HG03108 (cell line): ENCODE measurements around the gene CEP295NL.
"Not testable (repeated sequence)": the region's sequence is repeated elsewhere in the genome, so short reads cannot be mapped to it uniquely, and the experiment has no call there.

Experiments used
- ATAC-seq: cut with Tn5 transposase; IDR thresholded peaks from one replicate; pipeline ENCODE4 v1.9.1; 2021; ENCODE audit warnings: moderate library complexity; ENCODE audit not compliant: unreplicated experiment

CEP295NL gene

DNA sequence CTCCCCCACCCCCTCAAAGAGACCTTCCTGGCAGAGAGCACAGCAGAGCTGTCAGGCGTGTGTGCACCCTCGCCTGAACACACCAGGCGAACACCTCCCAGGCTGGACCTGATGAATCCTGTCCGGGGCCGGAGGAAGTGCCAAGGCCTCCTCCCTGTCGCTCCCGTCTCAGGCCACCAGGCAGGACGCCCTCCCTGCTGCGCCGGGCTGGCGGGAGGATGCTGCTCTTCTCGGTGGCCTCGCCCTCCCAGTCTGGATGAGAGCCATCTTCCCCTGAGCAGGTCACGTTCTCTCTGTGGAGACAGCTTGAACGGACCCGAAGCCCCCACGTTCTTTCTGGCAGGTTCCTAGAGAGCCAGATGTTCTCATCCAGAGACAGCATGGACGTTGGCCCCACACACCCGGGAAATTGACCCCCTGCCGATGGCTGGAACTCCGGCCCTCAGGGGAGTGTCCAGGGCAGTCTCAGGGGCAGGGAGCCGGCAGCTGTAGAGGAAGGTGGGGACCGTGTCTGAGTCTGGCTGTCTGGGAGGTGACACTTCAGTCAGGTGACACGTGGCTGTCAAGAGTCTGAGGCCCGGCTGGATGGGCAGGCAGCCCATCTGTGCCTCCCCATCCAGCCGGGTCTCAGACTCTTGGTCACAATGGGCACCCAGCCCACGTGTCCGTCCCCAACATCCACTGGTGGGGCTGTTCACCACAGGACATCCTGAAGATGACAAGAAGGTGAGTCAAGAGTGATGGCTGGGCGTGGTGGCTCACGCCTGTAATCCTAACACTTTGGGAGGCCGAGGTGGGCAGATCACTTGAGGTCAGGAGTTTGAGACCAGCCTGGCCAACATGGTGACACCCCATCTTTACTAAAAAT, 27.1 kb upstream of the CEP295NL start:
- ATAC-seq: no peak

DNA sequence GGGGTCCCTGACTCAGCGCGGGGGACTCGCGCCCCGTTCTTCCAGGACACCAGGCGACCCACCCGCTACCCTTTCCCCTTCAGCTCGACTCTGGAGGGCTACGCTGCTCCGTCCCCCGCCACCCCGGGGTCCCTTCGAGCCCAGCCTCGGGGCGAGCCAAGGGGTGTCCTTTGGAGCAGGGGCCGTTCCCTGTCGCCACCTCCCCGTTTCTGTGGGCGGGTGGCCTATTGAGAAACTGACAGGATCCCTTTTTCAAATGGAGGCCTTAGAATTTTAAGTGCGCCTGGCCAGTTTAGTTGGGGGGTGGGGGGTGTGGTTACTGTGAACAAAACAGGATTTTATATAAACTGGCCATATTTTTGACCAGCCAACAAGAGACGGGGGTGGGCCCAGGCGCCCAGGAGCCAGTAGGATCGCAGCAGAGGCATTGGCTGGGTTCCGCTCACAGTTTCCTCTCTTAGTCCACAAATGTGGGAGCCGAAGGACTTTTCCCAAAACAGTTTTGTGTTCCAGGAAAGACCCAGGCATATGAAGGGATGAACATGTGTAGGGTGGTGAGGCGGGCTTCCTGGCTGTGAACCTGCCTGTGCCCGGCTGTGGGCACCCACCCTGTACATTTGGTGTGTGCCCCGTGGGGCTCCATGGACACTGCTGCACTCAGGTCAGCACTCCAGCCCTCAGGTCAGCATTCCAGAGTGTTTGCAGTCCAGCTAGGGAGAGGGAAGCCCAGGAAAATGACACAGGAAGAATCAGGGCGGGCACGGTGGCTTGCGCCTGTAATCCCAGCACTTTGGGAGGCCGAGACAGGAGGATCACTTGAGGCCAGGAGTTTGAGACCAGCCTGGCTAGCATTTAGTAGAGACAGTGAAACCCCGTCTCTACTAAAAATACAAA, 22.9 kb upstream of the CEP295NL start:
- ATAC-seq: no peak

DNA sequence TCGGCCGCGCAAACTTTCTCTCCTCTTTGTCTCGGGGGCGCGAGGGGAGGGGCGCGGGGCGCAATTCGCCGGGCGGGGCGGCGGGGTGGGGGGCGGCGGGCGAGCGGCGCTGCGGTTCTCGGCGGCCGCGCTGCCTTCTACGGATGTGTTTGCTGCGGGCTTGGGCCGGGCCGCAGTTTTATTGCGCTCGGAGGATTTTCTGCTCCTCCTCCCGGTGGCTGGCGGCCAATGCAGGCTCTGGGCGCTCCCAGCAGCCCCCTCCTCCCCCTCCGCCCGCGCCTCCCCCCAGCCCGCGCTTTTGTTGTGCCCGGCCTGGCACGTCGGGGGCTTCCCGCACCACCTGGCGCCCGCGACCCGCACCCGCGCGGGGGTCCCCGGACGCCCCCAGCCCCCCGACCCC, 22.2 kb upstream of the CEP295NL start, which contains the start of gene TIMP2:
TIMP2 (minus strand) TSS at position 154 of the 400 bp plus-strand sequence. CDS start 299 bp downstream, outside the sequence.
- no peak for ATAC-seq

DNA sequence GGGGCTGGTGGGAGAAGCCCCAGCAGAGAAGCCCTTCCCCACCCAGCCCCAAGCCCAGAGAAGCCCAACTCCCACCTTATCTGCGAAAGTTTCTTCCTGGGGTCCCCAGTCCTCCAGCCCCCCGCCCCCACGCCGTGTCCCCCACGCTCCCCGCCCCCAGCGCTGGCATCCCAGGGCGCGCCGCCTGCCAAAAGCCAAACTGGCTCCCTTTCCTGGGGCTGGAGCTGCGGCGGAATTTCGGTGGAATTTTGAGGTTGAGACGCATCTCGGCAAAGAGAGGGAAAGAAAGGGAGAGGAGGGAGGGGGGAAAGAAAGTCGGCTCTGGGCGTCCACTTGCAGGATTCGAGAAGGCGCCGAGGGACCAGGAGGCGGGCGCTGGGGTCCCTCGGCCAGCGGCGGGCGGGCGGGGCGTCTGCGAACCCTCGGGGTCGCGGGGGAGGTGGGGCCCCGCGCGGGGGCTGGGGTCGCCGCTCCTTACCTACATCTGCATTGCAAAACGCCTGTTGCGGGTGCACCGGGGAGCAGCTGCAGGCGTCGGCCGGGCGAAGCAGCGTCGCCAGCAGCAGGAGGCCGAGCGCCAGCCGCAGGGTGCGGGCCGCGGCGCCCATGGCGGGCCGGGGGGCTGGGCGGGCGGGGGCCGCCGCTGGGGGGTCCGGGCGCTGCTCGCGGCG, 21.6 kb upstream of the CEP295NL start:
- ATAC-seq: no peak

DNA sequence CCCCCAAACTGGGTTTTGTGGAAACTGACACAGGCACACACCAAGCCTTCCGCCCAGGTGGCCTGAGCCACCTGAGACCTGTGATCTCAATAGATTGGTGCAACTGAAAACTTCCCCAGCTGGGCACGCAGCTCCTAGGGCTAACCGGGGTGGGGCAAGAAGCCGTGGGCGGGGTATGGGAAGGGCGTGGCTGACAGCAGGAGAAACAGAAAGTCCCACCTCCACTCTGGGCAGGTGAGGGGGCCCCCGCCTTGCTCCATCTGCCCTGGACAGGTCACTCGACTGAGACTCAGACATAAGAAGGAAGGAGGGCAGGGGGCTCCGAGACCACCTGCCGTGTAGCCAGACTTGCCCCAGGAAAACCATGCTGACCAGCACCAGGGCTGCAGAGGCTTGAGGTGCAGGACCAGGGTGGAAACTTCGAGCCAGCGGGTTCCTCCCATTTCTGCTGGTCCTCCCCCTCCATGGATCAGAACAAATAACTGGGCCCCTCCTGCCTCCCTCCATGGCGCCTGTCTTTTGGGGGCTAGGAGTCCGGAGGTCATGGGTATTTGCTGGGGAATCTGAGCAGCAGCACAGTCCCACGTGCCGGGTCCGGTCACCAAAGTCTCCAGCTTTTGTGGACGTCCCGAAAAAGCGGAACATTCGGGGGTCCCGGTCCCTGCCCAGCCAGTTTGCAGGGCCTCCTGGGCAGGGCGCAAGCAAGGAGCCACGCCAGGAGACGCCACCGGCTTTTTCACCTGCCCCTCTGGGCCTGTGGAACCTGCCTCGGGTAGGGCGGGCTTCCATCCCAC, 20.9 kb upstream of the CEP295NL start:
- ATAC-seq: peak; percentile 58

DNA sequence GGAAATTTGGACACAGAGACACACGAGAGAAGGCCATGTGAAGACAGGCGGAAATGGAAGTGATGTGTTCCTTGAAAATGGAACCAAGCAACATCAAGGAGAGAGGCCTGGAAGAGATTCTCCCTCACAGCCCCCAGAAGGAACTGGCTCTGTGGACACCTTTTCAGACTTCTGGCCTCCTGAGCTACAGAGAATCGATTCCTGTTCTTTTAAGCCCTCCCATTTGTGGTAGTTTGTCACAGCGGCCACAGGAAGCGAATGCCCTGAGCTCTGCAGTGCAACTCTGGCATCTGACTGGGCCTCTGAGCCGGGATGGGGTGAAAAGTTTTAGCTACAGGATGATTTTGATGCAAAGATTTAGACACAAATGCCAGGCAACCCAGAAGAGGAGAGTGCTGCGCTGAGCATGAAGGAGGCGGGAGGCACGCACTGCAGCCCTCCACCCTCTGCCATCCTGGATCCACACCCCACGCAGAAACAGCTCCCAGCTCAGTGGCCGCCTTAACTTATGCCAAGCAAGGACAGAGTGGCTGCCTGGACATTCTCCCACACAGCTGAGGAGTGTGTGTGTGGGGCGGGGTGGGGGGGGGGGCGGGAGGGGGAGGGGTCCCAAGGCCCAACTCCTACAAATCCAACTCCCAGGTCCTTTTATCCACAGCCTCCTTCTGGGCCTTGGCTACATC, 20.0 kb upstream of the CEP295NL start:
- ATAC-seq: no peak

DNA sequence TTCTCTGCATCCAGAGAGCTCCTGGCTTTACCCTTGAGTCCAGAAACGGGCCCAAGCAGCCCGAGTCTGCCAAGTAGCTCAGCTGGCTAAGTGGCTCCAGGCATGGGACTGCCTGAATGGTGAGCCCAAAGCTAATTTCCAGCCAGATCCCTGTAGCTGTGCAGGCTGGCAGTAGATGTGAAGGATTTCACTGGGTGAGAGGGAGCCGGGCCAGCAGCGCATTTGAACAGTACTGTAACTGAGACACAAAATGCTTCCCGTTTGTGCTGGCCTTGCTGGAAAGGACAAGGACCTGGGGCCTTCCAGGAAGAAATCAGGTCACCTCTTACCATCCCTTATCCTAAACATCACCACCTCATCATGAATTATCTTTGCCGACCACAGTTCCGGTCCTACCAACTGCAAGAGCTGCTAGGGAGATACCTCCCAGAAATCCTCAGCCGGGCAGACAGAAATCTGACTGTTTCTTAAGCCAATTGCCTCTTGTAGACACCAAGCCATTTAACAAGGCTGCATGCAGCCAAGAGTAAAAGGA, 18.5 kb upstream of the CEP295NL start:
- ATAC-seq: no peak

DNA sequence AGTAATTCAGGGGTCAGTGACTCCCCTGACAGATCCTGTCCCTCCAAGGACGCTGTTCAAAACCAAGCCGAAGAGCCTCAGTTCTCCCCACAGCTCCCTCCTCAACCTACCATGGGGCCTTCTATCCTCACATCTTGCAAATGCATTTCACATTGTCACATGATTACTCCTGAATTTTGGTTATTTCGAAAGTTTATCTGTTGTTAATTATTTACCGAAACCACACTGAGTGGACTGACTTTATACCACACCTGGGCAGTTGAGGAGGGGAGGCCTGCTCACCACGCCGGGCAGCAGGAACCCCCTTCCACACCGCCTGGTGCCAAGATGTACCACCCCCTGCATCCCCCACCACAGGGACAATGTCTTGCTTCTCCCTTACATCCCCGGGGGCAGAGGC, 17.5 kb upstream of the CEP295NL start:
- no peak for ATAC-seq

DNA sequence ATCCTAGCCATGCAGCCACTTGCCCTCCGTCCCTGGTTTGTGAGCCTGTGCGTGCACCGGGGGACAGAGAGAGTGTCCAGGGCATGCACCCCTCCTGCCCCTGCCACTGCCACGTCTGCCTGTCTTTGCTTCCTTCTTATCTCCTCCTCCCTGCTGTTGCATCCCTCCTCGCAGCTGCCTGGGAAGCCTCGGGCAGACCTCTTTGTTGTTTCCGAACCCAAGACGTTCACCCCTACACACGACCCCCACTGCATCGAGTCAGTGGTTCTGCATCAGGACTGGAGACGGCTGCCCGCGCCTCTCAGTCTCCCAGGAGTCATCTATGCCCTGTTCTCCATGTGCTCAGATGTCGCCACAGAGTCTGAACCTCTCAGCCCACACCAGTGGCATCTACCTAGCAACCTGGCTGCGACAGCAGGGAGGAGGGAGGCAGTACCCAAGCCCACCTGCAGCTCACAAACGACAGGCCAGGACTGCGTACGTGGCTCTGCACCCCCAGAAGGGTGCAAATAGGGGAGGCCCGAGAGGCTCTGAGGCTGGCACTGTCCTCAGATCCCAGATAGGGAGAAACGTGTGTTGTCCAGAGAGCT, 17.0 kb upstream of the CEP295NL start:
- no peak for ATAC-seq

DNA sequence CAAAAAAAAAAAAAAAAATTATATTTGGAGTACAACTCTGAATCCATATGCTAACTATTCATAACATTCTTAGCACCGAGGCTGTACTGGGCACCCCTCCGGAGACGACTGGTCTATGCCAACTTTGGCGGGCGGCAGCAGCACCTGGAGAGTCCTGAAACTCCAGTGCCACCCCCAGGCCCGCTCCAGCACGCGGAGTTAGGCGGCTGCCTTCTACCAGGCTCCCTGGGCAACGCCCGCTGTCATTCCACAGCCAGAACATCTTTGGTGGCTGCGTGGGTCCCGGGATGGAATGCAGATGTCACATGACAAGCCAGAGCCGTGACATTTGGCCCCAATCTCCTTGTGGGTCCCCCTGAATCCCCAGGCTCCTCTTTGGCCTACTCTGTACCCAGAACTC, 16.0 kb upstream of the CEP295NL start:
- ATAC-seq: no peak

DNA sequence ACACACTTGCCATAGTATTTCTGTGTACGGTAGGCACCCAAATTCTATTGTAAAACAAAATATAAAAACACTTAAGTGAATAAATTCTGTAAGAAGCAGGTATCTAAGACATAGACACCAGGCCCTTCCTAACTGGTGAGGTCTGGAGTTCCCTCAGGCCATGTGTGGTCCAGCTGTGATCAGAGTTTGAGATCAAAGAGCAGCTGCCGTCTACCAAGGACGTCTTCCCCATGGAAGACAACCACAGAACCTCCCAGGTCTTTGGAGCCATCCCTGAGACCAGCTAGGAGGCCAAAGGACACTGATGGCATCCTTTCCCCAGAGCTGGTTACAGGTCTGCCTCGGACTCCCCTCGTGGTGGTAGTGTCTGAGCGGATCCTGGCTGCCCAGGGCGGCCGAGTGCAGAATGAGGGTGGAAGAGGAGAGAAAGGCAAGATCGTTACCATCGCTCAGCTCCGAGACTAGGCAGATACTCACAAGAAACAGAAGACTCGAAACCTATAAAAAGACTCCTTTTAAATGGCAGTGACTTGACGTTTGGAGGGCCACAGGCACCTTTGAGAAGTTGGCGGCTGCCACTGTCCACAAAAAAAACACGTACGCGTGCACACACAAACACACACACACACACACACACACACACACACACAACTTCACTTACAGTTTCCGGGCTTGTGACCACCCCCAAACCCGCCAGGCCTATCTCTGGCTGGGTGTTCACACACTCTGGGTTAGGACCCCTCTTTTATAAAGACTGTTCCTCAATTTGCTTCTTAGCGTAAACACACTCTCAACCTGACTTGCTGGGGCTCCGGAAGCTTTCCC, 14.7 kb upstream of the CEP295NL start:
- no peak for ATAC-seq

DNA sequence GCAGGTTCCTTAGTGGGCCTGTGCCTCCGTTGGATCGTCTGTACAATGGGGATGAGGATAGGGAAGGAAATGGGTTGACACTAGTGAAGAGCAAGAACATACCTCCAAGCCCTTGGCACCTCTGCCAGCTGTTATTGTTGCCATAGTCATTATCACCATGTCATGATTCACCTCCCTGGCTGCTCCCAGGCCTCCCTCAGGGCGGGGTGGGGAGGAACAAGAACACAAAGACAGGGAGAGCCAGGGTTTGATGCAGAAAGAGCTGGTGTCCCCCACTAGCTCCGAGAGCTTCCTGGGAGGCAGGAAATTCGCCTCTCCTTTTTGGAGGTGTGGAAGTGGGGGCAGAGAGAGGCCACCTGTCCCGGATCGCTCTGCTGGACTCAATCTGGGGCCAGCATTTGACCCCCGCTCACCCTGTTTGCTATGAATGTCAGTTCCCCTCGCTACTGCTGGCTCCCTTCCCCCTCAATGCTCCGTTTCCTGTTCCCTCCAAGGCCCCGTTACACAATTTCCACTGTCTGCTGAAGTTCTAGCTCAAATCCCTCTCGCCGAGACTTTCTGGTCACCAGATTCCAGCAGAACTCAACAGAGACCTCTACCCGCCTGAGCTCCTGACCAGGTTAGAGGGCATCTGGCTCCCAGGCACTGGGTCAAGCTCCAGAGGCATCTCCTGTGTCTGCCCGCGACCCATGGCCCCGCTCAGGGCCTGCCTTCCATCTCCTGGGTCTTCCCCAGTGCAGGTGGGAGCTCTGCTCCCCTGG, 13.1 kb upstream of the CEP295NL start:
- no peak for ATAC-seq

DNA sequence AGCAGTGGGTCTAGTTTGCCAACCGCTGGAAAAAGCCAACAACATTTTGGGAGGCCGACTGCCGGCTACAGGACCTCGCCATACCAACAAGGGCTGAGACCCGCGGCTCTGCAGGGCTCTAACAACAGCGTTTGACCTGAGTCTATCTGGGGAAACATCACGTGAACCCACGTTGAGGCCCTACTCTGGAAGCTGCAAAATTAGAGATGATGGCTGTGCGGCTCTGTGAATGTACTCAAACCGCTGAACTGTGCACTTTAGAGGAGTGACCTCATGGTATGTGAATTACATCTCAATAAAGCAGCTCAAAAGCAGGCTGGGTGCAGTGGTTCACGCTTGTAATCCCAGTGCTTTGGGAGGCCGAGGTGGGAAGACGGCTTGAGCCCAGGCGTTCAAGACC, 10.1 kb upstream of the CEP295NL start:
- no peak for ATAC-seq

DNA sequence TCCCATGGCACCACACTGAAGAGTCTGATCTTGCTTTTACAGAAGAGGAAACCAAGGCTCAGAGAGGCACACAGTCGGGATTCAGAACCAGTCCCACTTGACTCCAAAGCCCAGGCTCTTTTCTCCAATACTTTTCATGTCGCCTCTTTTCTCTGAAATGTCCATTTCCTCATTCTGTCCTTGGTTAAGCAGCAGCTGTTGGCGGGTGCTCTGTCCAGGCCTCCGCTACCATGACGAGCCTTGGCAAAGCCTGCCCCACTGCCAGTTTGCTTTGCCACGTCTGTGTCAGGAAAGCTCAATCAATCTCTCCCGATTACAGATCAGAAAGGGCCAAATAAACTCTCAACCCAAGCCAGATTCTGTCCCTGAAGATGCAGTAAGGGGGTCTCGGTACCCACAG, 9.1 kb upstream of the CEP295NL start:
- ATAC-seq: no peak

DNA sequence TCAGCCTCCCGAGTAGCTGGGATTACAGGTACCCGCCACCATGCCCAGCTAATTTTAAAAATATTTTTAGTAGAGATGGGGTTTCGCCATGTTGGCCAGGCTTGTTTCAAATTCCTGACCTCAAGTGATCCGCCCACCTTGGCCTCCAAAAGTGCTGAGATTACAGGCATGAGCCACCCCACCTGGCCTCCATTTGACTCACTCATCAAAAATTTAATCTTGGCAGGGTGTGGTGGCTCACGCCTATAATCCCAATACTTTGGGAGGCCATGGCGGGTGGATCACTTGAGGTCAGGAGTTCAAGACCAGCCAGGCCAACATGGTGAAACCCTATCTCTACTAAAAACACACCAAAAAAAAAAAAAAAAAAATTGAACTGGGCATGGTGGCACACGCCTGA, 8.5 kb upstream of the CEP295NL start:
- ATAC-seq: not testable (repeated sequence)

DNA sequence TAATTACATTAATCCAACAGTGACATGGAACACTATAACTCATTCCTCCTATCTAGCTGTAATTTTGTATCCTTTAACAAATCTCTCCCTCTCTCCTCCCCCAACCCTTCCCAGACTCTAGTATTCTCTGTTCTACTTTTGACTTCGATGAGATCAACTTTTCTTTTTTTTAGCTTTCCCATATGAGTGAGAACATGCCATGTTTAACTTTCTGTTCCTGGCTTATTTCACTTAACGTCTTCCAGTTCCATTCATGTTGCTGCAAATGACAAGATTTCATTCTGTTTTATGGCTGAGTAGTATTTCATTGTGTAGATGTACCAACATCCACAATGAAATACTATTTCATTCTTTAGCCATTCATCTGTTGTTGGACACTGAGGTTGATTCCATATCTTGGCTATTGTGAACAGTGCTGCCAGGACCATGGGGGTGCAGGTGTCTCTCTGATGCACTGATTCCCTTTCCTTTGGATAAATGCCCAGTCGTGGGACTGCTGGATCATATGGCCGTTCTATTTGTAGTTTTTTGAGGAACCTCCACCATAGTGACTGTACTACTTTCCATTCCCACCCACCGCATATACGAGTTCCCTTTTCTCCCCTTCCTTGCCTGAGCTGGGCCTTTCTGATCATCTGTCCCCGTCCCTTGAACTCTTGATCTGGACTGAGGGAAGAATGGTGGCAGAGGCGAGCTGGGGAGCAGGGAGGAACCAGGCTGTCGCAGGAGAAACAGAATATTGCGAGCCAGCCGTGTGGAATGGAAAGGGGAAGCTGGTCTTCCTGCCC, 7.7 kb upstream of the CEP295NL start:
- ATAC-seq: no peak

DNA sequence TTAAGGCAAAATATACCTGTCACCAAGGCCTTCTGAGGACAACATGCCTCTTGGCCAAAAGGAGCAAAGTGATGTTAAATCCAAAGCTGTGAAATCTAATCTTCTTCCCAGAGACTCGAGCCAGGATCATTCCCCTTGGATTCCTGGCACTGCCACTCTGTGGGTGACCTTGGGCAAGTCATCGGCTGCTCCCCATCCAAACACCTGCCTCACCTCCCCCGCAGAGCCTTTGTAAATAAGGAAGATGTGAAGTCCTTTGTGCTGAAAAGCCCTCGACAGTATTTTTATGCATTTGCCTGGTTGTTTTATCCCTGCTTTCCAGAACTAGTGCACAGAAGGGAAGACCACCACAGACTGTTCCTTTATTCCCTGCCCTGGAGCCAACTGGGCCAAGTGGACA, 5.4 kb upstream of the CEP295NL start:
- ATAC-seq: no peak
